ENCODE measurements around the gene RAMACL. TPM values are rescaled to one million over a fixed set of nuclear protein-coding genes. Genes with fewer than 3 reads are reported as not detected.

Gene RAMACL
- total RNA-seq, 1 donor from 2014 or later, result 6.6 TPM

- H3K9me3 ChIP-seq, result no peaks in the 10 kb centered on the region
- no peaks in the 10 kb centered on the region for H3K27me3 ChIP-seq (ENCODE audit: low read depth)
- ATAC-seq (no peak), DNase-seq (no peak)
- peaks cover 16% of the 10 kb centered on the region for H3K36me3 ChIP-seq
- peaks cover 91% of the 10 kb centered on the region for H3K4me1 ChIP-seq
- no peak for TF ChIP-seq CTCF (IDR thresholded peaks at IDR 0.05)
- intact Hi-C loops (cut with DNase I), result no loop called here
- H3K27ac ChIP-seq, result peak overlapping the region; percentile 65
- no peak overlapping the region for H3K4me3 ChIP-seq
These were observed 30.1 kb upstream of the RAMACL start for GRCh38 chr6:166616261-166617238.

- Histone ChIP-seq H3K4me1 (peaks cover 77% of the 10 kb centered on the region), H3K4me3 (no peak overlapping the region), H3K27ac (peak overlapping the region; percentile 65), H3K27me3 (ENCODE audit: low read depth) (no peaks in the 10 kb centered on the region), H3K36me3 (peaks cover 16% of the 10 kb centered on the region), H3K9me3 (no peaks in the 10 kb centered on the region)
- TF ChIP-seq CTCF (IDR thresholded peaks at IDR 0.05), result no peak
- DNase-seq (no peak), ATAC-seq (peak; percentile 3 to 36)
- intact Hi-C loops (cut with DNase I), result no loop called here
These were observed 28.7 kb upstream of the RAMACL start for GRCh38 chr6:166615059-166615770.

GRCh38 chr6:166614589-166614988 is 28.1 kb upstream of the RAMACL start:
- DNase-seq, result no peak
- H3K36me3 ChIP-seq, result peaks cover 16% of the 10 kb centered on the region
- peaks cover 74% of the 10 kb centered on the region for H3K4me1 ChIP-seq
- no peak for TF ChIP-seq CTCF (IDR thresholded peaks at IDR 0.05)
- H3K27ac ChIP-seq, result peak overlapping the region; percentile 65
- no peaks in the 10 kb centered on the region for H3K9me3 ChIP-seq
- intact Hi-C loops (cut with DNase I), result no loop called here
- ATAC-seq, result peak in 1 of 2 donors; percentile 40
- H3K27me3 ChIP-seq (ENCODE audit: low read depth), result no peaks in the 10 kb centered on the region
- H3K4me3 ChIP-seq, result no peak overlapping the region

- Histone ChIP-seq H3K9me3 (no peaks in the 10 kb centered on the region), H3K27ac (peak overlapping the region; percentile 65), H3K36me3 (peaks cover 16% of the 10 kb centered on the region), H3K4me1 (peaks cover 74% of the 10 kb centered on the region), H3K4me3 (no peak overlapping the region), H3K27me3 (ENCODE audit: low read depth) (no peaks in the 10 kb centered on the region)
- intact Hi-C loops (cut with DNase I), result no loop called here
- ATAC-seq (peak; percentile 37 to 45), DNase-seq (no peak)
- TF ChIP-seq CTCF (IDR thresholded peaks at IDR 0.05), result no peak
These were observed 27.7 kb upstream of the RAMACL start for GRCh38 chr6:166614171-166614583.

GRCh38 chr6:166613027-166613426 is 26.5 kb upstream of the RAMACL start:
- peaks cover 65% of the 10 kb centered on the region for H3K4me1 ChIP-seq
- no peak for TF ChIP-seq CTCF (IDR thresholded peaks at IDR 0.05)
- H3K9me3 ChIP-seq, result no peaks in the 10 kb centered on the region
- intact Hi-C loops (cut with DNase I), result no loop called here
- H3K36me3 ChIP-seq, result peaks cover 8% of the 10 kb centered on the region
- no peak overlapping the region for H3K4me3 ChIP-seq
- H3K27me3 ChIP-seq (ENCODE audit: low read depth), result no peaks in the 10 kb centered on the region
- peak overlapping the region; percentile 14 for H3K27ac ChIP-seq
- DNase-seq (no peak), ATAC-seq (no peak)
